ENCODE results near the gene LAMTOR3. TPM values are rescaled to one million over a fixed set of nuclear protein-coding genes. Genes with fewer than 3 reads are reported as not detected.

LAMTOR3 gene
- total and polyA plus RNA-seq, 9 donors, result 36.5 to 53.4 (median 44.0) TPM

DNA sequence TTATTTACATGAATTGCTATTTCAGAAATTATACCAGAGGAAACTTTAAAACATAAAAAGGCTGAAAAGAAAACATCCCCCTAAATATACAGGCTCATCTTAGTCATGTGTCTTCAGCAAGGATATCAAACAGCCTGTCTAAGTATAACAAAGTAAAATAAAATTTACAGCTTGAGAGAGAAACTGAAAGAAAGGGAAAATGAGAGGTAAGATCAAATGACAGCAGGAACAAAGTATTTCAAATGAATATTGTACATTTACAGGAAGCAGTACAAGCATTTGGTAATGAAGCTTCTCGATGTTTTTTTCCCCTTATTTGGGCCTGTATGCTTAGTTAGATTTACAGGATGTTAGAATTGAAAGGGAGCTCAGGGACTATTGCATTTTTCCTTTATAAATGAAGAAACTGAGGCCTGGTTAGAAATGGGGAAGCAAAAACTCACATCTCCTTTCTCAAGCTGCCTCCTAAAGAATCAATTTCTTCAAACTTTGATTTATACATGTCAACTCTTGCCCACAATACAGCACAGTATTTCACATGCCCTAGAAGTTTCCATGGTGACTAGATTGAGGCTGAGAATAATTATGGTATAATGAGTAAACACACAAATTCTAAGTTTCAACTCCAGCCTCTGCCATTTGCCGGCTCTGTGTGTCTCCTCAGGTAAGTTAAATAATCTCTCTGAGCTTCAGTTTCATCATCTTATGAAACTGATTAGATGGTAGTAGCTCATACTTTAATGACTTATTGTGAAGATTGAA, 48.3 kb downstream of the LAMTOR3 start:
- no peak for TF ChIP-seq EP300 (IDR thresholded peaks at IDR 0.05)
- TF ChIP-seq POLR2A (IDR thresholded peaks at IDR 0.05), result no peak
- no peak for TF ChIP-seq CTCF (IDR thresholded peaks at IDR 0.05)
- Histone ChIP-seq H3K27ac (no peak overlapping the region), H3K4me3 (no peak overlapping the region), H3K36me3 (no peaks in the 10 kb centered on the region), H3K27me3 (no peaks in the 10 kb centered on the region), H3K4me1 (ENCODE audit: insufficient read depth) (peaks cover 6% of the 10 kb centered on the region), H3K9me3 (no peaks in the 10 kb centered on the region)
- 76 to 83% (median 83%) methylated on average over 2 of the region's 2 CpGs for WGBS, 3 donors
- DNase-seq, result no peak
- intact Hi-C loops (cut with DNase I), result no loop called here

DNA sequence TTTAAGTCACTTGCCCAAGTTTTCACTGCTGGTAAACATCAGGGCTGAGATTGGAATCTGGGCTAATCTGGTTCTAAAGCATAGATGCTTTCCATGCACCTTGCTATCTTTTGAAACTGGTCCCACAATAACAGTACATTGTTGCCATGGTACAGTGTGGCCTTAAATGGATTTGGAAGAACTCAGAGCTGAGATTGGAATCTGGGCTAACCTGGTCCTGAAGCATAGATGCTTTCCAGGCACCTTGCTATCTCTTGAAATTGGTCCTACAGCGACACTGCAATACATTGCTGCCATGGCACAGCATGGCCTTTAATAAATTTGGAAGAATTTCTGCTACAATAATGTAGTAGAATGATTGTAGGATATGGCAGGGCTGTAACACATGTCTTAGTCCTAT, 49.0 kb downstream of the LAMTOR3 start:
- H3K27me3 ChIP-seq, result no peaks in the 10 kb centered on the region
- no peak overlapping the region for H3K27ac ChIP-seq

GRCh38 chr4:99844048-99844447, 50.2 kb downstream of the LAMTOR3 start:
- H3K4me1 ChIP-seq (ENCODE audit: insufficient read depth), result peaks cover 6% of the 10 kb centered on the region
- H3K27me3 ChIP-seq, result no peaks in the 10 kb centered on the region
- no peak overlapping the region for H3K27ac ChIP-seq
- 86 to 92% (median 90%) methylated on average over 7 of the region's 7 CpGs for WGBS, 3 donors
- DNase-seq, result no peak
- intact Hi-C loops (cut with DNase I), result no loop called here
- no peaks in the 10 kb centered on the region for H3K36me3 ChIP-seq
- no peak overlapping the region for H3K4me3 ChIP-seq
- H3K9me3 ChIP-seq, result no peaks in the 10 kb centered on the region
- TF ChIP-seq CTCF (IDR thresholded peaks at IDR 0.05), result no peak
- no peak for TF ChIP-seq POLR2A (IDR thresholded peaks at IDR 0.05)

More for the DNA sequence above, 49.0 kb downstream of the LAMTOR3 start:
- intact Hi-C loops (cut with DNase I), result no loop called here
- no peak for TF ChIP-seq EP300 (IDR thresholded peaks at IDR 0.05)
- no peak for TF ChIP-seq POLR2A (IDR thresholded peaks at IDR 0.05)
- no peak for TF ChIP-seq CTCF (IDR thresholded peaks at IDR 0.05)
- peaks cover 6% of the 10 kb centered on the region for H3K4me1 ChIP-seq (ENCODE audit: insufficient read depth)
- 86 to 95% (median 86%) methylated on average over 1 of the region's 1 CpG for WGBS, 3 donors
- no peaks in the 10 kb centered on the region for H3K9me3 ChIP-seq
- no peaks in the 10 kb centered on the region for H3K36me3 ChIP-seq
- DNase-seq, result no peak
- H3K4me3 ChIP-seq, result no peak overlapping the region

DNA sequence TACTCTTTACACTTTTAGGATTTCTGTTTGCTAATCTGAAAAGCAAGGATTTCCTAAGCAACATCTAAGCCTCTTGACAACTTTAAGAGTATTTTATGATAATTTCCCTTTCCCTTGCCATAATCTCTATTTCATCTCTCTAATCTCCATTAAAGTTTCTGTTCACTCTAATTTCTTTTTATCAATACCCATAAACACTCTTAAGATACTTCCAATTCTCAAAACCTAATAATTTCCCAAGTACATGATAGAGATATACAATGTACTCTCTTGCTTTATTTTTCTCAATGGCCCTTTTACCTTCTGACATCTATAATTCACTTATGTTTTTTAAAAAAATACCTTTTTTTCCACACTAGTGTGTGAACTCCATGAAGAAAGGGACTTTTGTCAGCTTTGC, 50.8 kb downstream of the LAMTOR3 start:
- no peak for DNase-seq
- intact Hi-C loops (cut with DNase I), result no loop called here
- no peaks in the 10 kb centered on the region for H3K27me3 ChIP-seq
- no peak overlapping the region for H3K27ac ChIP-seq
- H3K36me3 ChIP-seq, result no peaks in the 10 kb centered on the region
- H3K4me3 ChIP-seq, result no peak overlapping the region
- no peak for TF ChIP-seq EP300 (IDR thresholded peaks at IDR 0.05)
- TF ChIP-seq POLR2A (IDR thresholded peaks at IDR 0.05), result no peak
- TF ChIP-seq CTCF (IDR thresholded peaks at IDR 0.05), result no peak
- H3K4me1 ChIP-seq (ENCODE audit: insufficient read depth), result peaks cover 6% of the 10 kb centered on the region
- no peaks in the 10 kb centered on the region for H3K9me3 ChIP-seq
